OCI-LY7 (cell line): ENCODE measurements around the gene MIDN. TPM values are rescaled to one million over a fixed set of nuclear protein-coding genes. Genes with fewer than 3 reads are reported as not detected.

Source experiments
- BruUV-seq: library from RNA; stranded (reverse); fragments of 400-500 nt; replicated peaks from 2 replicates; lab custom pipeline; 2021; lab: Mats Ljungman, UMichigan
- CTCF ChIA-PET: fragments of 300-600 bp; sonication (Branson Sonifier 250); formaldehyde crosslinking; loops from one replicate; lab custom pipeline; 2022; ENCODE audit warnings: antibody characterized with exemption; ENCODE audit not compliant: unreplicated experiment; lab: Charles Lee
- POLR2A ChIA-PET: fragments of 300-600 bp; sonication (Branson Sonifier 250); formaldehyde crosslinking; loops from one replicate; lab custom pipeline; 2022; ENCODE audit warnings: antibody characterized with exemption; lab: Charles Lee
- DNase-seq: peaks from one replicate; pipeline ENCODE4 v3.0.0-alpha.2; 2015; ENCODE audit warnings: low spot score
- H2AFZ ChIP-seq: fragments of 200-600 bp; sonication (generic), shearing (Covaris generic); 2 replicates; pipeline ENCODE4 v1.6.1; 2014; ENCODE audit warnings: mild to moderate bottlenecking, antibody characterized with exemption, low read length, moderate library complexity
- H3K27ac ChIP-seq: fragments of 200-600 bp; sonication (generic); 2 replicates; pipeline ENCODE4 v1.5.1; 2014; ENCODE audit warnings: mixed run types, low read depth, mild to moderate bottlenecking, moderate library complexity, low read length, inconsistent platforms; ENCODE audit not compliant: poor library complexity, severe bottlenecking
- H3K36me3 ChIP-seq: fragments of 200-600 bp; sonication (generic); 2 replicates; pipeline ENCODE4 v1.6.1; 2014; ENCODE audit warnings: mild to moderate bottlenecking, antibody characterized with exemption, low read length, moderate library complexity, mixed read lengths; ENCODE audit not compliant: insufficient read depth
- H3K4me1 ChIP-seq: fragments of 200-600 bp; sonication (generic); 2 replicates; pipeline ENCODE4 v1.5.1; 2014; ENCODE audit warnings: mild to moderate bottlenecking, low read length; ENCODE audit not compliant: insufficient read depth, poor library complexity, severe bottlenecking
- H3K4me2 ChIP-seq: fragments of 200-600 bp; sonication (generic); 2 replicates; pipeline ENCODE4 v1.6.1; 2014; ENCODE audit warnings: mild to moderate bottlenecking, low read length
- H3K4me3 ChIP-seq: fragments of 200-600 bp; sonication (generic); 2 replicates; pipeline ENCODE4 v1.5.1; 2014; ENCODE audit warnings: mild to moderate bottlenecking, low read depth, low read length; ENCODE audit not compliant: poor library complexity, severe bottlenecking
- H3K79me2 ChIP-seq: fragments of 200-600 bp; sonication (generic); 2 replicates; pipeline ENCODE4 v1.6.1; 2016; ENCODE audit warnings: low read depth, mild to moderate bottlenecking, low read length, moderate library complexity, mixed read lengths; ENCODE audit not compliant: insufficient read depth
- H3K9me2 ChIP-seq: fragments of 200-600 bp; sonication (generic); 2 replicates; pipeline ENCODE4 v1.6.1; 2016; ENCODE audit warnings: mild to moderate bottlenecking, low read length, mixed read lengths; ENCODE audit not compliant: insufficient read depth
- H3K9me3 ChIP-seq: fragments of 200-600 bp; sonication (generic); 2 replicates; pipeline ENCODE4 v1.6.1; 2014; ENCODE audit warnings: mild to moderate bottlenecking, mixed run types, low read length, mixed read lengths
- H4K20me1 ChIP-seq: fragments of 200-600 bp; sonication (generic); 2 replicates; pipeline ENCODE4 v1.6.1; 2014; ENCODE audit warnings: mild to moderate bottlenecking, antibody characterized with exemption, low read length, moderate library complexity, mixed read lengths; ENCODE audit not compliant: insufficient read depth
- CTCF ChIP-seq: fragments of 200-600 bp; sonication (generic); conservative IDR thresholded peaks from 2 replicates; pipeline ENCODE4 v1.5.1; 2014; ENCODE audit warnings: mild to moderate bottlenecking, antibody characterized with exemption, low read length, moderate library complexity, mixed read lengths
- EZH2phosphoT487 ChIP-seq: fragments of 200-600 bp; sonication (generic); IDR thresholded peaks from 2 replicates; pipeline ENCODE4 v1.6.1; 2018; ENCODE audit warnings: low read depth, borderline replicate concordance, mild to moderate bottlenecking, mixed run types, antibody characterized with exemption, low read length, moderate library complexity, mixed read lengths
- intact Hi-C: fragments of 100-400 bp; cut with micrococcal nuclease; formaldehyde crosslinking; loops from one replicate; pipeline ENCODE4 v1.10.0; 2022; ENCODE audit not compliant: unreplicated experiment
- total RNA-seq, 2 experiments: library from RNA; depleted of rRNA in 1 of 2; stranded (reverse); fragments of >200 nt in 1 of 2; shearing (Covaris generic) in 1 of 2; gene quantifications; 2 replicates each; pipeline ENCODE4 v1.2.3, GENCODE V29; 2014 to 2022

The MIDN gene
- total RNA-seq, 2 experiments from 2014 or later = 20.3 to 70.9 TPM

GRCh38 chr19:1259876-1260748 lies 11.7 kb downstream of the MIDN start:
- BruUV-seq = no TSS peak
- peak; percentile 64 for DNase-seq
- no peaks in the 10 kb centered on the region for H3K9me2 ChIP-seq
- peak overlapping the region; percentile 87 for H3K27ac ChIP-seq
- H3K4me1 ChIP-seq = peaks cover 67% of the 10 kb centered on the region
- peaks cover 38% of the 10 kb centered on the region for H3K36me3 ChIP-seq
- no peak overlapping the region for H2AFZ ChIP-seq
- POLR2A ChIA-PET = interaction anchor here (1.0 kb wide), 1 partner anchor 9 kb away, joined by 4 read pairs; no protein-coding TSS in a partner anchor
- peak overlapping the region; percentile 78 for H3K4me3 ChIP-seq
- intact Hi-C loops = loop anchor here (10.0 kb wide), 1 partner anchor 235 kb away; the partner anchor contains the start of genes CNN2, RNU6-2 and TMEM259
- H3K4me2 ChIP-seq = peak overlapping the region; percentile 90
- no peaks in the 10 kb centered on the region for H4K20me1 ChIP-seq
- no peaks in the 10 kb centered on the region for H3K9me3 ChIP-seq
- H3K79me2 ChIP-seq = peaks cover 27% of the 10 kb centered on the region; the same call in 1 of the 2 replicates
- no peak for TF ChIP-seq EZH2phosphoT487
- no peak for TF ChIP-seq CTCF
- CTCF ChIA-PET = no interaction called here

- Histone ChIP-seq H4K20me1 (no peaks in the 10 kb centered on the region), H3K4me1 (peaks cover 70% of the 10 kb centered on the region), H3K36me3 (peaks cover 29% of the 10 kb centered on the region), H2AFZ (no peak overlapping the region), H3K79me2 (peaks cover 27% of the 10 kb centered on the region; the same call in 1 of the 2 replicates), H3K9me3 (no peaks in the 10 kb centered on the region), H3K4me2 (peak overlapping the region; percentile 90), H3K27ac (peak overlapping the region; percentile 93), H3K4me3 (peak overlapping the region; percentile 78), H3K9me2 (no peaks in the 10 kb centered on the region)
- DNase-seq = peak; percentile 99
- no TSS peak for BruUV-seq
- CTCF ChIA-PET = interaction anchor here (0.6 kb wide), 1 partner anchor 193 kb away, joined by 3 read pairs; no protein-coding TSS in a partner anchor
- intact Hi-C loops = loop anchor here (1.0 to 10.0 kb wide), 2 partner anchors 8 to 236 kb away; partner anchors contain the start of genes CNN2, RNU6-2 and TMEM259
- POLR2A ChIA-PET = no interaction called here
- no peak for TF ChIP-seq EZH2phosphoT487
- no peak for TF ChIP-seq CTCF
Observed at GRCh38 chr19:1260749-1261537, 12.6 kb downstream of the MIDN start.
